Measurements from ENCODE around the gene MPRIP.

Gene MPRIP

DNA sequence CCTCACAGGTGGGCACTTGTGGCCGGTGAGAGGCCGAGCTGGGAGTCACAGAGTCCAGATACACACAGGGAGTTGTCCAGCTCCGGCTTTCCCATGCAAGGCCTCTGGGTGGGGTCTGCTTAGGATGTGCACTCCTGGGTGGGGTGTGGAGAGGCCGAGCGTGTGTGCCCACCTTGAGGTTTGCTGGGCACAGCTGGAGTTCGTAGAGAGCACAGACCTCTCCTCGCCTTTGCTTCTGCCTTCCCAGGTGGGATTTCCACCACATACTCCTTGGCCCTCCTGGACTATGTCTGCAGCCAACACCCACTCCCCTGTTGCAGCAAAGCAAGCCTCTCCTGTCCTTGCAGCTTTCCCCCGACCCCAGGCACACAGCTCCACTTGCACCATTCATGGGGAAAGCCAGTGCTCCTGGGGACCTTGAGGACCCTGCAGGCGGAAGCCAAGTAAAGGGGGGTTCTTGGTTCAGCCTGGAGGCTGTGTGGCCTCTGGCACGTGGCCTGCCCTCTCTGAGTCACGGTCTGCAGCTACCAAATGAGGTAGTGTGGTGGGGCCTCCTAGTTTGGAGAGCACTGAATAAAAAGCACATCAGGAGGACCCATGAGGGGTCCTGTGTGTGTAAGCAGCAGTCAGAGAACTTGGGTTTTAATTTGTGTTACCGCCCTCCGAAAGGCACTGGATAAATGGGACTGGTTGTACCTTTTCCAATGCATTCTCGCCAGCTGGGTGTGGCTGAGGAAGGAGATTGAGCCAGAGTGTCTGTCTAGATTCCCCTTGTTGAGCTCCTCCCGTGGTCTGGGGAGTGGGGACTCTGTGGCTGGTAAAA is 31.5 kb downstream of the MPRIP start:
- TF ChIP-seq TEAD4 (IDR thresholded peaks at IDR 0.05) (no peak), FOXM1 (IDR thresholded peaks at IDR 0.05; ENCODE audit: borderline replicate concordance, low read depth) (no peak), CEBPB (IDR thresholded peaks at IDR 0.05) (no peak), NFIC (IDR thresholded peaks at IDR 0.05) (no peak), TCF12 (IDR thresholded peaks at IDR 0.05; ENCODE audit: low read depth) (no peak), ZBTB7A (IDR thresholded peaks at IDR 0.05; ENCODE audit: low read depth) (no peak), YY1 (IDR thresholded peaks at IDR 0.05; ENCODE audit: low read depth) (no peak), EGR1 (IDR thresholded peaks at IDR 0.05) (no peak), RAD21 (IDR thresholded peaks at IDR 0.05; ENCODE audit: low read depth) (no peak), TAF1 (IDR thresholded peaks at IDR 0.05; ENCODE audit: low read depth) (no peak), EP300 (IDR thresholded peaks at IDR 0.05; ENCODE audit: borderline replicate concordance) (no peak), CREB1 (IDR thresholded peaks at IDR 0.05; ENCODE audit: low read depth) (no peak)
- TF ChIP-seq, protein P1, sequence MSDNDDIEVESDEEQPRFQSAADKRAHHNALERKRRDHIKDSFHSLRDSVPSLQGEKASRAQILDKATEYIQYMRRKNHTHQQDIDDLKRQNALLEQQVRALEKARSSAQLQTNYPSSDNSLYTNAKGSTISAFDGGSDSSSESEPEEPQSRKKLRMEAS (IDR thresholded peaks at IDR 0.05): no peak
- TF ChIP-seq, protein P2, sequence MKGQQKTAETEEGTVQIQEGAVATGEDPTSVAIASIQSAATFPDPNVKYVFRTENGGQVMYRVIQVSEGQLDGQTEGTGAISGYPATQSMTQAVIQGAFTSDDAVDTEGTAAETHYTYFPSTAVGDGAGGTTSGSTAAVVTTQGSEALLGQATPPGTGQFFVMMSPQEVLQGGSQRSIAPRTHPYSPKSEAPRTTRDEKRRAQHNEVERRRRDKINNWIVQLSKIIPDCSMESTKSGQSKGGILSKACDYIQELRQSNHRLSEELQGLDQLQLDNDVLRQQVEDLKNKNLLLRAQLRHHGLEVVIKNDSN (IDR thresholded peaks at IDR 0.05): no peak
- TF ChIP-seq, protein P3, sequence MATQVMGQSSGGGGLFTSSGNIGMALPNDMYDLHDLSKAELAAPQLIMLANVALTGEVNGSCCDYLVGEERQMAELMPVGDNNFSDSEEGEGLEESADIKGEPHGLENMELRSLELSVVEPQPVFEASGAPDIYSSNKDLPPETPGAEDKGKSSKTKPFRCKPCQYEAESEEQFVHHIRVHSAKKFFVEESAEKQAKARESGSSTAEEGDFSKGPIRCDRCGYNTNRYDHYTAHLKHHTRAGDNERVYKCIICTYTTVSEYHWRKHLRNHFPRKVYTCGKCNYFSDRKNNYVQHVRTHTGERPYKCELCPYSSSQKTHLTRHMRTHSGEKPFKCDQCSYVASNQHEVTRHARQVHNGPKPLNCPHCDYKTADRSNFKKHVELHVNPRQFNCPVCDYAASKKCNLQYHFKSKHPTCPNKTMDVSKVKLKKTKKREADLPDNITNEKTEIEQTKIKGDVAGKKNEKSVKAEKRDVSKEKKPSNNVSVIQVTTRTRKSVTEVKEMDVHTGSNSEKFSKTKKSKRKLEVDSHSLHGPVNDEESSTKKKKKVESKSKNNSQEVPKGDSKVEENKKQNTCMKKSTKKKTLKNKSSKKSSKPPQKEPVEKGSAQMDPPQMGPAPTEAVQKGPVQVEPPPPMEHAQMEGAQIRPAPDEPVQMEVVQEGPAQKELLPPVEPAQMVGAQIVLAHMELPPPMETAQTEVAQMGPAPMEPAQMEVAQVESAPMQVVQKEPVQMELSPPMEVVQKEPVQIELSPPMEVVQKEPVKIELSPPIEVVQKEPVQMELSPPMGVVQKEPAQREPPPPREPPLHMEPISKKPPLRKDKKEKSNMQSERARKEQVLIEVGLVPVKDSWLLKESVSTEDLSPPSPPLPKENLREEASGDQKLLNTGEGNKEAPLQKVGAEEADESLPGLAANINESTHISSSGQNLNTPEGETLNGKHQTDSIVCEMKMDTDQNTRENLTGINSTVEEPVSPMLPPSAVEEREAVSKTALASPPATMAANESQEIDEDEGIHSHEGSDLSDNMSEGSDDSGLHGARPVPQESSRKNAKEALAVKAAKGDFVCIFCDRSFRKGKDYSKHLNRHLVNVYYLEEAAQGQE (IDR thresholded peaks at IDR 0.05; ENCODE audit: low read depth): no peak

DNA sequence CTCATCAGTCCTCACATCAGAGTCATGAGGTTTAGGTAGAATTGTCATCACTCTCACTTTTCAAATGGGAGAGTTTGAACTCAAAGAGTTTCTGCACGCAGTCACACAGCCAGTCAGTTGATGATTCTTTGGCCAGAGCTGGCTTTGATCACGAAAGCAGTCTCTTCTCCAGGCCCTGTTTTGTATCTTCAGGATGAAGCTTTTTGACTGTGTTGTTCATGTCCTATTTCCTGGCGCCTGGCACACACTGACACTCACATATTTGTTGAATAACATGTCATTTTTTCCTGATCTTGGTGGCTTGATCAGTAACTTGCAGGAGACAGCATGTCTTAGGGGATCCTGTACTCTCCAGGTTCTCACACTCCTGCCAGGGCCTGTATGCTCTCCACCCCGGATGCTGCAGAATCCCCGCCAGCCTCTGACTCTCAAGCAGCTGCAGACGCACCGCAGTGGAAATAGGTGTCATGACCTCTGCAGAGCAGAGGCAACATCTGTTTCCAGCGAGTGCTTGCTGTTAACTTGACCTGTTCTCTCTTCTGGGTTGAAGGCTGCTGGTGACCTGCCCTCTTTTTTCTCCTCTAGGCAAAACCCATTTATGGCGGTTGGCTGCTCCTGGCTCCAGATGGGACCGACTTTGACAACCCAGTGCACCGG is 33.0 kb downstream of the MPRIP start:
- TF ChIP-seq CREB1 (IDR thresholded peaks at IDR 0.05; ENCODE audit: low read depth): no peak
- TF ChIP-seq EGR1 (IDR thresholded peaks at IDR 0.05): no peak
- no peak for TF ChIP-seq YY1 (IDR thresholded peaks at IDR 0.05; ENCODE audit: low read depth)
- TF ChIP-seq, protein P3 (IDR thresholded peaks at IDR 0.05; ENCODE audit: low read depth): no peak
- no peak for TF ChIP-seq NFIC (IDR thresholded peaks at IDR 0.05)
- TF ChIP-seq FOXM1 (IDR thresholded peaks at IDR 0.05; ENCODE audit: borderline replicate concordance, low read depth): no peak

DNA sequence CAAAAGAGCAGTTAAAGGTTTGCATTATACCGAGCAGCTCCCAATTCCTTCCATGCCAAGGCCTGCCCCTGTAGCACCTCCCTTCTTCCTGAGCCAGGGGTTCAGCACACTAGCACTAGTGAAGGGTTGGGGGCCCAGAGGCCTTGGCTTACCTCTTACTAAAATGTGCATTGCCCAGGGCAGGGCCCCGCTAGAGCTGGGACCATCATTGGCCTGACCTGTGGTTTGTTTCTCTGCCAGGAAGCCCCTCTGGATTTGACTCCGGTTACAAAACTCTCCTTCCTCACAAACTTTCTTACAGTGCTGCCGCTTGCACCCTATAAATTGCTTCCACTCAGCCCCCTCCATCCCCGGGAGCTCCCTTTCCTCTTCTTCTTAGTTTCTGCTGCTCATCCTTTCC is 33.8 kb downstream of the MPRIP start:
- TF ChIP-seq EGR1 (IDR thresholded peaks at IDR 0.05): no peak
- no peak for TF ChIP-seq RAD21 (IDR thresholded peaks at IDR 0.05; ENCODE audit: low read depth)
- TF ChIP-seq TCF12 (IDR thresholded peaks at IDR 0.05; ENCODE audit: low read depth): no peak
- no peak for TF ChIP-seq TAF1 (IDR thresholded peaks at IDR 0.05; ENCODE audit: low read depth)
- TF ChIP-seq ZBTB7A (IDR thresholded peaks at IDR 0.05; ENCODE audit: low read depth): no peak
- no peak for TF ChIP-seq FOXM1 (IDR thresholded peaks at IDR 0.05; ENCODE audit: borderline replicate concordance, low read depth)
- no peak for TF ChIP-seq CEBPB (IDR thresholded peaks at IDR 0.05)
- TF ChIP-seq YY1 (IDR thresholded peaks at IDR 0.05; ENCODE audit: low read depth): no peak
- no peak for TF ChIP-seq EP300 (IDR thresholded peaks at IDR 0.05; ENCODE audit: borderline replicate concordance)
- TF ChIP-seq CREB1 (IDR thresholded peaks at IDR 0.05; ENCODE audit: low read depth): no peak
- TF ChIP-seq, protein P2 (IDR thresholded peaks at IDR 0.05): no peak
- TF ChIP-seq, protein P1 (IDR thresholded peaks at IDR 0.05): no peak
- TF ChIP-seq TEAD4 (IDR thresholded peaks at IDR 0.05): no peak
- TF ChIP-seq, protein P3 (IDR thresholded peaks at IDR 0.05; ENCODE audit: low read depth): no peak
- no peak for TF ChIP-seq NFIC (IDR thresholded peaks at IDR 0.05)

DNA sequence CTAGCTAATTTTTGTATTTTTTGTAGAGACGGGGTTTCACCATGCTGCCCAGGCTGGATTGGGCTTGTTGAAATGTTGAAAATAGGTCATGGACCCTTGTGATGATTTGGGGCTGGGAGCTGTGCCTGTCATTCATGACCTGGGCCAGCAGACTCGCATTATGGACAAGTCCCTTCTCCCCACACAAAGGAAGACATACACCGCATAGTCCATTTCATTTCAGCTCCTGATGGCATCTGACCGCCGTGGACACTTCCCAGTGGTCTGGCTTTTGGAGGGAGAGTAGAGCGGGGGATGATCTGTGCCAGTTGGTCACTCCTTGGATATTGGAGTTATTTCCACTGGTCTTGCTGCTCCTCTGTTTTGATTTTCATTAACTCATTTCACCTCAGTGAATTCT is 34.8 kb downstream of the MPRIP start:
- no peak for TF ChIP-seq ZBTB7A (IDR thresholded peaks at IDR 0.05; ENCODE audit: low read depth)
- TF ChIP-seq EP300 (IDR thresholded peaks at IDR 0.05; ENCODE audit: borderline replicate concordance): no peak
- TF ChIP-seq, protein P1 (IDR thresholded peaks at IDR 0.05): no peak
- TF ChIP-seq TEAD4 (IDR thresholded peaks at IDR 0.05): no peak
- TF ChIP-seq TCF12 (IDR thresholded peaks at IDR 0.05; ENCODE audit: low read depth): no peak
- TF ChIP-seq NFIC (IDR thresholded peaks at IDR 0.05): no peak
- TF ChIP-seq YY1 (IDR thresholded peaks at IDR 0.05; ENCODE audit: low read depth): no peak
- TF ChIP-seq, protein P3 (IDR thresholded peaks at IDR 0.05; ENCODE audit: low read depth): no peak
- no peak for TF ChIP-seq FOXM1 (IDR thresholded peaks at IDR 0.05; ENCODE audit: borderline replicate concordance, low read depth)
- TF ChIP-seq, protein P2 (IDR thresholded peaks at IDR 0.05): no peak
- no peak for TF ChIP-seq RAD21 (IDR thresholded peaks at IDR 0.05; ENCODE audit: low read depth)
- no peak for TF ChIP-seq TAF1 (IDR thresholded peaks at IDR 0.05; ENCODE audit: low read depth)
- no peak for TF ChIP-seq CREB1 (IDR thresholded peaks at IDR 0.05; ENCODE audit: low read depth)
- no peak for TF ChIP-seq EGR1 (IDR thresholded peaks at IDR 0.05)
- TF ChIP-seq CEBPB (IDR thresholded peaks at IDR 0.05): no peak

Measured in Ishikawa (cell line).